ENCODE measurements around the gene PPBP.

PPBP gene

GRCh38 chr4:73988061-73988460 lies at the start of gene PPBP:
Gene PPBP, minus strand, starts transcription at chr4:73988190. Its CDS starts 87 bp downstream, at chr4:73988103.
- no peak for DNase-seq

- no peak for DNase-seq
These were observed 49.3 kb upstream of the PPBP start for GRCh38 chr4:74037076-74037955.

GRCh38 chr4:74033739-74034138 lies 45.7 kb upstream of the PPBP start:
- DNase-seq: no peak

- DNase-seq: no peak
These were observed 44.1 kb upstream of the PPBP start for GRCh38 chr4:74032064-74032463.

GRCh38 chr4:74031576-74031975 lies 43.6 kb upstream of the PPBP start:
- DNase-seq: no peak

GRCh38 chr4:74030285-74030684 lies 42.3 kb upstream of the PPBP start:
- DNase-seq: no peak

- no peak for DNase-seq
These were observed 40.5 kb upstream of the PPBP start for GRCh38 chr4:74028504-74028903.

- DNase-seq: no peak
These were observed 35.7 kb upstream of the PPBP start for GRCh38 chr4:74023709-74024108.

- DNase-seq: no peak
These were observed 33.6 kb upstream of the PPBP start for GRCh38 chr4:74021601-74022000.

- DNase-seq: no peak
These were observed 30.8 kb upstream of the PPBP start for GRCh38 chr4:74018771-74019170.

GRCh38 chr4:74018116-74018515 lies 30.1 kb upstream of the PPBP start:
- DNase-seq: no peak

GRCh38 chr4:74016068-74016467 lies 28.1 kb upstream of the PPBP start:
- no peak for DNase-seq

- no peak for DNase-seq
These were observed 27.3 kb upstream of the PPBP start for GRCh38 chr4:74015126-74015780.

- DNase-seq: no peak
These were observed 26.3 kb upstream of the PPBP start for GRCh38 chr4:74014332-74014731.

GRCh38 chr4:74013264-74013663 lies 25.3 kb upstream of the PPBP start:
- no peak for DNase-seq

GRCh38 chr4:74012130-74012529 lies 24.1 kb upstream of the PPBP start:
- DNase-seq: no peak

GRCh38 chr4:74009307-74009706 lies 21.3 kb upstream of the PPBP start:
- DNase-seq: no peak

GRCh38 chr4:74006009-74006476 lies 18.1 kb upstream of the PPBP start:
- DNase-seq: no peak

GRCh38 chr4:74005528-74005927 lies 17.5 kb upstream of the PPBP start:
- no peak for DNase-seq

- no peak for DNase-seq
These were observed 16.7 kb upstream of the PPBP start for GRCh38 chr4:74004668-74005067.

- DNase-seq: no peak
These were observed 12.3 kb upstream of the PPBP start for GRCh38 chr4:74000301-74000700.

- DNase-seq: no peak
These were observed 10.3 kb upstream of the PPBP start, which contains the start of gene CXCL5 for GRCh38 chr4:73998040-73999011. Gene CXCL5, minus strand, starts transcription at chr4:73998677. Its CDS starts 96 bp downstream, at chr4:73998581.

GRCh38 chr4:73992050-73992449 lies 4.1 kb upstream of the PPBP start:
- no peak for DNase-seq

All from CD4-positive, alpha-beta T cell treated with Interferon gamma for 1 hour (primary cell).